OCI-LY3 (cell line): ENCODE data around the gene SH2D3A.
A peak's percentile ranks its signal among the peaks of the same experiment; 100 is the strongest.

ENCODE experiments used
- H2AFZ ChIP-seq: fragments of 200-600, 300-600 bp; shearing (Covaris generic); 2 replicates; pipeline ENCODE4 v1.6.0; 2014; ENCODE audit warnings: antibody characterized with exemption, low read depth, low read length
- H3K27ac ChIP-seq: fragments of 200-600, 300-600 bp; sonication (generic); 2 replicates; pipeline ENCODE4 v1.5.1; 2014; ENCODE audit warnings: mild to moderate bottlenecking, low read length, moderate library complexity, mixed read lengths
- H3K27me3 ChIP-seq: fragments of 200-600, 300-600 bp; sonication (generic); 2 replicates; pipeline ENCODE4 v1.6.1; 2014; ENCODE audit warnings: low read depth, low read length, mixed read lengths
- H3K36me3 ChIP-seq: fragments of 200-600, 300-600 bp; sonication (generic); replicated peaks from 2 replicates; pipeline ENCODE3; 2014; ENCODE audit warnings: low read depth, low read length, mixed read lengths
- H3K4me1 ChIP-seq: fragments of 300-600, 200-600 bp; sonication (generic); 2 replicates; pipeline ENCODE4 v1.6.1; 2014; ENCODE audit warnings: low read length, mixed read lengths
- H3K4me2 ChIP-seq: fragments of 200-600, 300-600 bp; sonication (generic); 2 replicates; pipeline ENCODE4 v1.6.1; 2014; ENCODE audit warnings: low read length, mixed read lengths
- H3K4me3 ChIP-seq: fragments of 300-600, 200-600 bp; sonication (generic); 2 replicates; pipeline ENCODE4 v1.5.1; 2014; ENCODE audit warnings: antibody characterized with exemption, mild to moderate bottlenecking, low read length, moderate library complexity
- H3K79me2 ChIP-seq: fragments of 300-600, 200-600 bp; shearing (Covaris generic); 2 replicates; pipeline ENCODE4 v1.6.1; 2014; ENCODE audit warnings: mild to moderate bottlenecking, low read length, mixed read lengths
- H3K9ac ChIP-seq: fragments of 300-600, 200-600 bp; shearing (Covaris generic); 2 replicates; pipeline ENCODE4 v1.6.0; 2014; ENCODE audit warnings: mild to moderate bottlenecking, low read length, moderate library complexity
- H3K9me3 ChIP-seq: fragments of 200-600, 300-600 bp; shearing (Covaris generic); 2 replicates; pipeline ENCODE4 v1.6.1; 2014; ENCODE audit warnings: low read length, mixed read lengths; ENCODE audit not compliant: insufficient read depth
- H4K20me1 ChIP-seq: fragments of 200-600, 300-600 bp; sonication (generic); 2 replicates; pipeline ENCODE4 v1.6.1; 2016; ENCODE audit warnings: low read length, mixed read lengths; ENCODE audit not compliant: insufficient read depth
- CTCF ChIP-seq: fragments of 200-600, 300-600 bp; sonication (generic); IDR thresholded peaks from 2 replicates; pipeline ENCODE4 v1.5.1; 2014; ENCODE audit warnings: antibody characterized with exemption, low read length, low read depth
- EZH2phosphoT487 ChIP-seq: fragments of 200-600 bp; shearing (Covaris generic); IDR thresholded peaks from 2 replicates; pipeline ENCODE4 v1.6.1; 2018; ENCODE audit warnings: antibody characterized with exemption, mixed run types, low read depth

Gene SH2D3A

GRCh38 chr19:6733338-6734095 is 33.7 kb downstream of the SH2D3A start:
- Histone ChIP-seq H2AFZ (no peak overlapping the region), H3K9me3 (no peaks in the 10 kb centered on the region), H3K79me2 (peaks cover 16% of the 10 kb centered on the region), H3K4me3 (no peak overlapping the region), H3K36me3 (peaks cover 5% of the 10 kb centered on the region), H3K4me2 (no peak overlapping the region), H3K9ac (no peak overlapping the region), H3K27me3 (no peaks in the 10 kb centered on the region), H3K4me1 (peaks cover 18% of the 10 kb centered on the region), H4K20me1 (no peaks in the 10 kb centered on the region), H3K27ac (no peak overlapping the region)
- no peak for TF ChIP-seq EZH2phosphoT487
- TF ChIP-seq CTCF = peak; percentile 45

GRCh38 chr19:6732803-6733337 is 34.4 kb downstream of the SH2D3A start:
- Histone ChIP-seq H3K27me3 (no peaks in the 10 kb centered on the region), H3K4me1 (peaks cover 18% of the 10 kb centered on the region), H3K36me3 (peaks cover 5% of the 10 kb centered on the region), H3K27ac (no peak overlapping the region), H3K4me2 (no peak overlapping the region), H3K79me2 (peaks cover 16% of the 10 kb centered on the region), H2AFZ (no peak overlapping the region), H4K20me1 (no peaks in the 10 kb centered on the region), H3K4me3 (no peak overlapping the region), H3K9ac (no peak overlapping the region), H3K9me3 (no peaks in the 10 kb centered on the region)
- TF ChIP-seq EZH2phosphoT487 (no peak), CTCF (no peak)

- H3K9me3 ChIP-seq = no peaks in the 10 kb centered on the region
- H3K4me2 ChIP-seq = no peak overlapping the region
- no peaks in the 10 kb centered on the region for H4K20me1 ChIP-seq
- no peak overlapping the region for H3K4me3 ChIP-seq
- TF ChIP-seq CTCF (no peak), EZH2phosphoT487 (no peak)
- H3K79me2 ChIP-seq = peaks cover 15% of the 10 kb centered on the region
- H3K27me3 ChIP-seq = no peaks in the 10 kb centered on the region
- peaks cover 5% of the 10 kb centered on the region for H3K36me3 ChIP-seq
- no peak overlapping the region for H3K27ac ChIP-seq
- H3K9ac ChIP-seq = no peak overlapping the region
- peaks cover 19% of the 10 kb centered on the region for H3K4me1 ChIP-seq
- no peak overlapping the region for H2AFZ ChIP-seq
Measured at GRCh38 chr19:6731822-6732221, 35.4 kb downstream of the SH2D3A start.

GRCh38 chr19:6730941-6731670 is 36.1 kb downstream of the SH2D3A start:
- Histone ChIP-seq H3K4me3 (no peak overlapping the region), H3K27me3 (no peaks in the 10 kb centered on the region), H3K36me3 (peaks cover 5% of the 10 kb centered on the region), H4K20me1 (no peaks in the 10 kb centered on the region), H3K9me3 (no peaks in the 10 kb centered on the region), H3K27ac (no peak overlapping the region), H3K4me2 (no peak overlapping the region), H3K79me2 (peaks cover 8% of the 10 kb centered on the region), H2AFZ (no peak overlapping the region), H3K9ac (no peak overlapping the region), H3K4me1 (peaks cover 19% of the 10 kb centered on the region)
- TF ChIP-seq EZH2phosphoT487 (no peak), CTCF (no peak)
